MM.1S (cell line): ENCODE measurements around the gene ADGRL1.

Experiments
- DNase-seq: peaks from one replicate; pipeline ENCODE4 v3.0.0-alpha.2; 2015
- H2AFZ ChIP-seq: fragments of 300-600 bp; sonication (generic); 2 replicates; pipeline ENCODE4 v1.6.0; 2016; ENCODE audit warnings: antibody characterized with exemption, low read length
- H3F3A ChIP-seq: fragments of 300-600 bp; sonication (generic); 2 replicates; pipeline ENCODE4 v1.6.1; 2016; ENCODE audit warnings: mild to moderate bottlenecking, antibody characterized with exemption, low read length, moderate library complexity, mixed read lengths; ENCODE audit not compliant: insufficient read depth
- H3K27ac ChIP-seq: fragments of 300-600 bp; sonication (generic); 2 replicates; pipeline ENCODE4 v1.5.1; 2016; ENCODE audit warnings: mild to moderate bottlenecking, low read length
- H3K27me3 ChIP-seq: fragments of 300-600 bp; sonication (generic); replicated peaks from 2 replicates; pipeline ENCODE4 v1.6.0; 2016; ENCODE audit warnings: low read length; ENCODE audit not compliant: insufficient read depth
- H3K36me3 ChIP-seq: fragments of 300-600 bp; sonication (generic); replicated peaks from 2 replicates; pipeline ENCODE4 v1.6.1; 2016; ENCODE audit warnings: mild to moderate bottlenecking, low read length, mixed read lengths; ENCODE audit not compliant: insufficient read depth
- H3K4me1 ChIP-seq: fragments of 300-600 bp; sonication (generic); 2 replicates; pipeline ENCODE4 v1.6.1; 2016; ENCODE audit warnings: low read length, mixed read lengths
- H3K4me2 ChIP-seq: fragments of 300-600 bp; sonication (generic); 2 replicates; pipeline ENCODE4 v1.6.0; 2016; ENCODE audit warnings: low read depth, low read length
- H3K4me3 ChIP-seq: fragments of 300-600 bp; sonication (generic); 2 replicates; pipeline ENCODE4 v1.5.1; 2016; ENCODE audit warnings: low read length, mixed read lengths
- H3K79me2 ChIP-seq: fragments of 300-600 bp; sonication (generic); 2 replicates; pipeline ENCODE4 v1.6.1; 2016; ENCODE audit warnings: mixed run types, low read length, mixed read lengths
- H3K9ac ChIP-seq: fragments of 300-600 bp; sonication (generic); 2 replicates; pipeline ENCODE4 v1.6.1; 2016; ENCODE audit warnings: low read length, mixed read lengths
- H3K9me2 ChIP-seq: fragments of 300-600 bp; sonication (generic); replicated peaks from 2 replicates; pipeline ENCODE4 v1.6.1; 2016; ENCODE audit warnings: mild to moderate bottlenecking, low read length, mixed read lengths; ENCODE audit not compliant: insufficient read depth
- H3K9me3 ChIP-seq: fragments of 300-600 bp; sonication (generic); replicated peaks from 2 replicates; pipeline ENCODE4 v1.6.1; 2016; ENCODE audit warnings: mild to moderate bottlenecking, low read length, mixed read lengths; ENCODE audit not compliant: insufficient read depth
- H4K20me1 ChIP-seq: fragments of 300-600 bp; sonication (generic); 2 replicates; pipeline ENCODE4 v1.6.1; 2016; ENCODE audit warnings: mild to moderate bottlenecking, low read length, moderate library complexity, mixed read lengths; ENCODE audit not compliant: insufficient read depth
- EZH2 ChIP-seq: fragments of 300-600 bp; sonication (generic); optimal IDR thresholded peaks from 2 replicates; pipeline ENCODE3; 2017; ENCODE audit warnings: low read depth, mild to moderate bottlenecking, antibody characterized with exemption, low read length, mixed read lengths
- EZH2phosphoT487 ChIP-seq: fragments of 300-600 bp; sonication (generic); IDR thresholded peaks from 2 replicates; pipeline ENCODE4 v1.6.1; 2018; ENCODE audit warnings: antibody characterized with exemption, low read length
- TF ChIP-seq, protein P1 (sequence below): fragments of 300-600 bp; sonication (generic); IDR thresholded peaks from 2 replicates; pipeline ENCODE4 v1.5.1; 2016; ENCODE audit warnings: antibody characterized with exemption, low read length, mixed read lengths

The ADGRL1 gene

DNA sequence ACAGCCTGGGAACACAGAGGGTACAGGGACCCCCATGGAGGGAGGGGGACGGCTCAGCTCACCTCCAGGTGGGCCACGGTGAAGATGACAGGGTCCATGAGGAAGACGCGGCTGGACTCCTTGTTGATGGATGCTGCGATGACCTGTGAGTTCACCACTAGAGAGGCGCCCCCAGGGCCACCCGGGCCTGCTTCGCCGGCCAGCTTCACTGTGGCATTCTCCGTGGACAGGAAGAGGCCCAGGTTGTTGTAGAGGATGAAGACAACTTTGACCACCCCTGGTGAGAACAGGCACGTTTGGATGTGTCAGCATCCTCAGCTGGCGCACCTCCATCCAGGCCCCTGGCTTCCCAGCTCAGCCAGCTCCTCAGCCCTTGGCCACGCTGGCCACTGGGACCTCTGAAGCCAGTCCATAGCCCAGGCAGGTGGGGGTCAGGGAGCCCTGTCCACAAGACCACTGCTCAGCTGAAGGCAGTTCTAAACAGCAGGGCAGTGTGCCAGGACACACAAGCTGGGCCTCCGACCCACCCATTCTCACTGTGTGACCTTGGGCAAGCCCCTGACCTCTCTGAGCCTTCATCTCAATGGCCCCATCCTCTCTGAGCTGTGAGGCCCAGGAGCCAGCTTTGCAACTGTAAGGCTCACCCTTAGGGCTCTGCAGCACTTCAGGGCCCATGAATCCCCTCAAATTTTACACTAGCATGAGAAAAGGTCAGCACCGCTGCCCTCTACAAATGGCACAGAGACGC lies 47.5 kb downstream of the ADGRL1 start:
- Histone ChIP-seq H3K9ac (no peak overlapping the region), H3K27ac (no peak overlapping the region)

DNA sequence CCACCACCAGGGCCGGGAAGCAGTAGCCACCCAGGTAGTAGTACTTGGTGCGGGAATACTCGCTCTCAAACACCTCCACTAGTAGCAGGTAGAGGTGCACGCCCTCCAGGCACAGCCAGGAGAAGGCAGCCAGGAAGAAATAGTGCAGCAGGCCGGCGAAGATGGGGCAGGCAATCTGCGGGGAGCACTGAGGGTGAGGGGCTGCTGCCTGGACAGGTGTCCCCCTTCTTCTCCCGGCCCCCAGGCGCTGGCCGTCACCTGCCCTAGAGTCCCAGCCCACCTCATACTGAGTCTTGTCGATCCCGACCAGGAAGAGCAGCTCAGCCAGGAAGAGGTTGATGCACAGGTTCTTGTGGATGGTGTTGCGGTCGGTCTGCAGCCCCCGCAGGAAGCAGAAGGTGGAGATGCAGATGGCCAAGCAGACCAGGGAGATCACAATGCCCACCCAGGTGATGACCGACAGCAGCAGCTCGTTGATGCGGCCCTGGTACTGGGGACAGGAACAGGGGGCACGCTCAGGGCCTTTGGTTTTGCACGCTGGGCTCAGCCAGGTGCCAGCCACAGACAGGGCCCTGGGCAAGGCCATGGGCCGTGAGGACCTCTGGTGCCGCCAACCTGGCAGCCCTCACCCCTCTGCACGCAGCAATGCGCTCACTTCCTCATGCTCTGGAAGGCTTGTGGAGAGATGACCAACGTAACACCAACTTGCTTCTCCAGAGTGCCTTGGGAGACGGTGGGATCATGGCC lies 48.8 kb downstream of the ADGRL1 start:
- no peak overlapping the region for H3K27ac ChIP-seq
- no peaks in the 10 kb centered on the region for H3K36me3 ChIP-seq
- no peaks in the 10 kb centered on the region for H3K9me2 ChIP-seq
- H3K4me2 ChIP-seq: no peak overlapping the region
- DNase-seq: no peak
- H3K4me3 ChIP-seq: no peak overlapping the region
- no peaks in the 10 kb centered on the region for H3K4me1 ChIP-seq
- no peak overlapping the region for H3K9ac ChIP-seq
- peaks cover 39% of the 10 kb centered on the region for H3K27me3 ChIP-seq
- TF ChIP-seq EZH2 (no peak), EZH2phosphoT487 (no peak)
- TF ChIP-seq, protein P1, sequence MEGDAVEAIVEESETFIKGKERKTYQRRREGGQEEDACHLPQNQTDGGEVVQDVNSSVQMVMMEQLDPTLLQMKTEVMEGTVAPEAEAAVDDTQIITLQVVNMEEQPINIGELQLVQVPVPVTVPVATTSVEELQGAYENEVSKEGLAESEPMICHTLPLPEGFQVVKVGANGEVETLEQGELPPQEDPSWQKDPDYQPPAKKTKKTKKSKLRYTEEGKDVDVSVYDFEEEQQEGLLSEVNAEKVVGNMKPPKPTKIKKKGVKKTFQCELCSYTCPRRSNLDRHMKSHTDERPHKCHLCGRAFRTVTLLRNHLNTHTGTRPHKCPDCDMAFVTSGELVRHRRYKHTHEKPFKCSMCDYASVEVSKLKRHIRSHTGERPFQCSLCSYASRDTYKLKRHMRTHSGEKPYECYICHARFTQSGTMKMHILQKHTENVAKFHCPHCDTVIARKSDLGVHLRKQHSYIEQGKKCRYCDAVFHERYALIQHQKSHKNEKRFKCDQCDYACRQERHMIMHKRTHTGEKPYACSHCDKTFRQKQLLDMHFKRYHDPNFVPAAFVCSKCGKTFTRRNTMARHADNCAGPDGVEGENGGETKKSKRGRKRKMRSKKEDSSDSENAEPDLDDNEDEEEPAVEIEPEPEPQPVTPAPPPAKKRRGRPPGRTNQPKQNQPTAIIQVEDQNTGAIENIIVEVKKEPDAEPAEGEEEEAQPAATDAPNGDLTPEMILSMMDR: no peak
- no peaks in the 10 kb centered on the region for H4K20me1 ChIP-seq
- no peaks in the 10 kb centered on the region for H3K79me2 ChIP-seq
- H2AFZ ChIP-seq: no peak overlapping the region
- H3K9me3 ChIP-seq: no peaks in the 10 kb centered on the region
- H3F3A ChIP-seq: no peaks in the 10 kb centered on the region

More for the DNA sequence above, 47.5 kb downstream of the ADGRL1 start:
- Histone ChIP-seq H3K4me1 (no peaks in the 10 kb centered on the region), H3K9me3 (no peaks in the 10 kb centered on the region), H3K36me3 (no peaks in the 10 kb centered on the region), H2AFZ (no peak overlapping the region), H3K27me3 (peaks cover 44% of the 10 kb centered on the region), H3K79me2 (no peaks in the 10 kb centered on the region), H3F3A (no peaks in the 10 kb centered on the region), H3K9me2 (no peaks in the 10 kb centered on the region), H3K4me2 (no peak overlapping the region), H4K20me1 (no peaks in the 10 kb centered on the region), H3K4me3 (no peak overlapping the region)
- TF ChIP-seq EZH2 (no peak), EZH2phosphoT487 (no peak)
- TF ChIP-seq, protein P1: no peak
- no peak for DNase-seq

DNA sequence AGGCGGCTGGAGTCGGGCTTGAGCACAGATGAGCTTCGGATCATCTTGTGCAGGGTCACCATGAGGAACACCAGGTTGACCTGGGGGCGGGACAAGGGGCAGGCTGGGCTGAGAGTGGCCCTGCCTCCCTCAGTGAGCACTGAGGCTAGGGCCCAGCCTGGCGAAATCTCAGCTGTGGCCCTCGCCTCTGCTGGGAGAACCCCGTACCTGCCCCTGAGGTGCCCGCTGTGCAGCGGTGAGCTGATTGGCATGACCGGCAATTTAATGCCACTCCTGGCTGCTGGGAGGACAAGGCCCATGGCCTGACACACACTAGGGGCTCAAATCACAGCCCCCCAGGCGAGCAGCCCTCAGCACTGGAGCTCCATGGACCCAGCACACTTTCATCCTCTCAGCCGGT lies 49.8 kb downstream of the ADGRL1 start:
- Histone ChIP-seq H3K4me1 (no peaks in the 10 kb centered on the region), H3K27me3 (peaks cover 29% of the 10 kb centered on the region), H2AFZ (no peak overlapping the region), H3K4me3 (no peak overlapping the region), H3K36me3 (no peaks in the 10 kb centered on the region), H3K27ac (no peak overlapping the region), H3K79me2 (no peaks in the 10 kb centered on the region), H3K9me2 (no peaks in the 10 kb centered on the region), H3K4me2 (no peak overlapping the region), H4K20me1 (no peaks in the 10 kb centered on the region), H3K9me3 (no peaks in the 10 kb centered on the region), H3F3A (no peaks in the 10 kb centered on the region), H3K9ac (no peak overlapping the region)
- DNase-seq: no peak
- TF ChIP-seq EZH2 (no peak), EZH2phosphoT487 (no peak)
- TF ChIP-seq, protein P1: no peak
